CD4-positive, alpha-beta T cell treated with Interleukin-17A for 1 hour (primary cell): ENCODE results near the gene ZDHHC3.

Experiments
- DNase-seq: peaks from one replicate; pipeline ENCODE4 v3.0.0-alpha.2; 2020

Gene ZDHHC3, protein sequence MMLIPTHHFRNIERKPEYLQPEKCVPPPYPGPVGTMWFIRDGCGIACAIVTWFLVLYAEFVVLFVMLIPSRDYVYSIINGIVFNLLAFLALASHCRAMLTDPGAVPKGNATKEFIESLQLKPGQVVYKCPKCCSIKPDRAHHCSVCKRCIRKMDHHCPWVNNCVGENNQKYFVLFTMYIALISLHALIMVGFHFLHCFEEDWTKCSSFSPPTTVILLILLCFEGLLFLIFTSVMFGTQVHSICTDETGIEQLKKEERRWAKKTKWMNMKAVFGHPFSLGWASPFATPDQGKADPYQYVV

DNA sequence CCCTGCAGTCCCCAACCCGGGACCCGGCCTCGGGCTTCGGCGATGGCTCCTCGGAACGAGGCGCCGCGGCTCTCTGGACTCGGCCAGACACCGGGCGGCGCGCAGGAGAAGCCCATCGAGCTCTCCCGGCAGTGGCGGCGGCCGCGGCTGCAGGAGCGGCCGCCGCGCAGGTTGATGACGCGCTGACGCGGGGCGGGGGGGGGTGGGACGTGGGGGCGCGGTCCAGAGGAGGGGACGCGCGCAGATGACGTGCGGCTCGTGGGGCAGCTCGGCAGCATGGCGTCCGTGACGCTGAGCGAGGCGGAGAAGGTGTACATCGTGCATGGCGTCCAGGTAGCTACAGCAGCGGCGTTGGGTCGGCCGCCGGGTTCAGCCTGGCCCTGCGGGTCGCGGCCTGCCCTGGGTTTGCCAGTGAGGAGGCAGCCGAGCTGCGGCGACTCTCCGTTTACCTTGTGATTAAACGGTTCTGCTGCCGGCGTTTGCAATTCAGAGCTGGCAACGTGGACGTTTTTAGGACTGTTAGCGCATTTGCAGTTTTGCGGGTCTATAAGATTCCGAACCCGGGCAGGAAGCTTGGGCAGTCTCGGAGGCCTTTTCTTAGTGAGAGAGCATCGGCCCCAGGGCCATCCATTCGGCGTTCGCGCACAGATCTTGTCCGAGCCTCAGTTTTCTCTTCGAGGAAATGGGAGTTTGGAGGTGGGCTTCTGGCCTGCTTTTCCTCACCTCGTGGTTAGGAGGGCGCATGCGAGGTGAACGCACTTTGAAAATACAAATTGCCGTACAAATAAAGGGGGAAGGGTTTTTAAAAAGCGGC is at the start of gene ZDHHC3, which contains the start of gene EXOSC7:
Gene ZDHHC3, minus strand, starts transcription at position 173 of the 814 bp plus-strand sequence. CDS start 16,738 bp downstream, outside the sequence.
Gene EXOSC7, plus strand, starts transcription at position 243 of the 814 bp plus-strand sequence. Its CDS starts 34 bp downstream, at position 277.
- DNase-seq = peak; percentile 89

DNA sequence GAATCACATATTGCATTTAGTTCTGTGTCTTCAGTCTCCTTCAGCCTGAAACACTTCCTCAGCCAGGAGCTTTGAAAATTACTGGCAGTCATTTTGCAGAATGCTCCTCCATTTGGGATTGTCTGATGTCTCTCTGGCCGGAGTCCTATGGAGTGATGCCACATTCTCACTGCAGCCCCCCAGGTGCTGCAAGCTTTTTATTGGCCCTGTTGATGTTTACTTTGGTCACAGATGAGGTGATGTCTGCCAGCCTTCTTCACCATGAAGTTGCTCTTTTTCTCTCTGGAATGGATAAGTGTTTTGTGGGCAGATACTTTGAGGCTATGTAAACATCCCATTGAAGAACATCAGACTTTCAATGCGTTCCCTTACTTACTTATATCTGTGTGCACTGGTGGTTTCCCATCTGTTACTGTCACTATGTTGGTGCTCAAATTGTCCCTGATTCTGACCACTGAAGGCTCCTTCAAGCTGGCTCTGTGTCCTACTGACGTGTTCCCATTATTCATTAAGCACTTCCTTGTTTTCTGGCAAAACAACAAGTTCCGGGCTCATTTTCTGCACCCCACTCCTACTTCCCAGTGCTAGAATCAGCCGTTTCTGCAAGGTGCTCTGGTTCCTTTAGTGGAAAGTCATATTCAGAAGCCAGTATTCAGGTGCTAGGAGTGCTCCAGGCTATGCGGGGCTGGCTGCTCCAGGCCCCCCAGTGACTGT is 48.7 kb upstream of the ZDHHC3 start:
- DNase-seq = no peak

DNA sequence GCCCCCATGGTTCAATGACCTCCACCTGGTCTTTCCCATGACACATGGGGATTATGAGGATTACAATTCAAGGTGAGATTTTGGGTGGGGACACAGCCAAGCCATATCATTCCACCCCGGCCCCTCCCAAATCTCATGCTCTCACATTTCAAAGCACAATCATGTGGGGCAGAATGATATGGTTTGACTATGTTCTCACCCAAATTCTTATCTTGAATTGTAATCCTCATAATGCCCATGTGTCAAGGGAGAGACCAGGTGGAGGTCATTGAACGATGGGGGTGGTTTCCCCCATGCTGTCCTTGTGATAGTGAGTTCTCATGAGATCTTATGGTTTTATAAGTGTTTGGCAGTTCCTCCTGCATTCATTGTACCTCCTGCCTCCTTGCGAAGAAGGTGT is 47.7 kb upstream of the ZDHHC3 start:
- DNase-seq = no peak

DNA sequence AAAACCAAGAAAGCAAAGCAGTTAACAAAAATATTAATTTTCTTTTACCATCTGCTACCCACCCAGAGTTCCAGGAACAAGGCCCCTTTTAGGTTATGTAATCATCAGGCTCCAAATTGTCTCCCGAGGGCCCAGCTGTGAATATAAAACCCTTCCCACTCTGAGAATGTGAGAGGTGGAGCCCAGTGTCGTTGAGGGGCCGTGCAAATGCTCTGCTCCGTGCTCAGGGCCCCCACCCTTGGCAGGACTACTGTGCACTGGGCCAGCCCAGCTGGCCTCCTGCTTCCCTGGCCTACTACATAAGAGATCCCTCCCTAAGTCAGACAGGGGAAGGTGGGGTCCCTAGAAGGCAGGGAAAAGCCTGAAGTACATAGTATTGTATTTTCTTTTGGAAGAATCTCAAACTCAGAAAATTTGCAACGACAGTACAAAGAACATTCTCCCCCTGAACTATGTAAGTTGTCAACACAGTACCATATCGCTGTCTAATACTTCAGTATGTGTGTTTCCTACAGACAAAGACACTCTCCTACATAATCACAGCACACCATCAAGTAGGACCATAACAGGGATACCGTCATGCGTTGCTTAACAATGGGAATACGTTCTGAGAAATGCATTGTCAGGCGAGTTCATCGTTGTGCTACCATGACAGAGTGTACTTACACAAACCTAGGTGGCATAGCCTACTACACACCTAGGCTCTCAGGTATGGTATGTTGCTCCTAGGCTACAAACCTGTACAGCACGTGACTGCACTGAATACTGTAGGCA is 45.7 kb upstream of the ZDHHC3 start:
- DNase-seq = no peak

DNA sequence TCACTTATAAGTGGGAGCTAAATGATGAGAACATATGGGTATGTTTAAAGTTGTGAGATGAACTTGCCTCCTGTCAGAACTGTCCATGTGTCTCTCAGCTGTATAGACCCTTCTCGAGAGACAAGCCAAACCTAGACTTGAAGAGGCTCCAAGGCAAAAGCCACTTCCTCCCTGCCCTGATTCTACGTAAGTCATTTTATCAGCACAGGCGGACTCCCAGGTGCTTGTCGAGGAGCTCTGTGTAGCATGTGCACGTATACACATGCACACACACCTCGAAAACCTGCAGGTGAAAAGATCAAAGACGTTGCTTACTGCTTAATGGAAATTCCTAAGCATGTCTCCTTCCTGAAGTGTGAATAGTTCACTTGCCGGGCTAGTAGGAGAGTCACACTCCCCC is 44.6 kb upstream of the ZDHHC3 start:
- DNase-seq = peak; percentile 18

DNA sequence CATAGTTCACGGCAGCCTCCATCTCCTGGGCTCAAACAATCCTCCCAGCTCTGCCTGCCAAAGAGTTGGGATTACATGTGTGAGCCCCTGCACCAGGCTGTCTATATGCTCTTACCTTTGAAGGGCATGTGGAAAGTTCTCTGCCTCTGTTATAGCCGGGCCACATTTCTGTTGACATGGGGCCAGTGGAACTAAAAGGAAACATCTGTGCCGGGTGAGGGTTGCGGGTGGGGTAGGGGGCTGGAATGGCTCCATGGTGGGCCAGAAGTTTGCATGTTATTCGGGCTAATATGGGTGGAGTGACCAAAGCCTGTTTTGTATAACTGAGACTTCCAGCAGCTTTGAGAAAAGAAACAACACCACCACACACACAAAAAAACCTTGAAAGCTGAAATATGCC is 41.8 kb upstream of the ZDHHC3 start:
- DNase-seq = no peak

DNA sequence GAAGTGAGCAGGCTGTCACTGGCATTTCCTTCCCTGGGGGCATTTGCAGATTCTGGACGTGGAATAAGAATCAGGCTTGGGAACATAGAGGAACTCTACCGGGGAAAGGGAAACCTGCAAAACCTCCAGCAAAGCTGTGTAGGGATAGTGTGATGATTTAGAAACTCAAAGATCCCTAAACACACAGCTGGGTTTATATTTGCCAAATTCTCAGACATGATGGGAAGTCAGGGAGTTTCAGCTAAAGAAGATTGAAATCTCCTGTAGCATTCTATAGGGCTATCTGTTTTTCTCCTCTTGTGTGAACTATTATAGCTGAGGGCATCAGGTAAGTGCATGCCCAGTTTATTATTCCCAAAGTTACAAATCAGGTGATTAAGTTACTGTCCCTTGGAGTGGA is 40.9 kb upstream of the ZDHHC3 start:
- DNase-seq = no peak

DNA sequence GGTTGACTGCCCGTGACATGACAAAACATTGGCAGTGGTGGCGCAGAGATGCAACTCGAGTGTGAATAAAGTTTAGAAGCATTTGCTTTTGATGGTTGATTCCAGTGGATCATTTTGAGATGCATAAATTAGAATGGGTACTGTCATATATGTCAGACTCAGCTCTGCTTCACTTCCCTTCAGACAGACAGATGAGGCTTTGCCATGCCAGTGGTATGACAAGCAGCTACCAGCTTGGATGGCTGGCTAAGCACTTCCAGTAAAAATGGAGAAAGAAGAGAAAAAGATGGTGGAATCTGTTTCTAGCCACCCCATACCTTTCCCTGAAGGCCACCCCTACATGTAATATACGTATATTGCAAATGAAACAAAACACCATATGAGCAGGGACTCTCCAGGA is 36.6 kb upstream of the ZDHHC3 start:
- DNase-seq = no peak

DNA sequence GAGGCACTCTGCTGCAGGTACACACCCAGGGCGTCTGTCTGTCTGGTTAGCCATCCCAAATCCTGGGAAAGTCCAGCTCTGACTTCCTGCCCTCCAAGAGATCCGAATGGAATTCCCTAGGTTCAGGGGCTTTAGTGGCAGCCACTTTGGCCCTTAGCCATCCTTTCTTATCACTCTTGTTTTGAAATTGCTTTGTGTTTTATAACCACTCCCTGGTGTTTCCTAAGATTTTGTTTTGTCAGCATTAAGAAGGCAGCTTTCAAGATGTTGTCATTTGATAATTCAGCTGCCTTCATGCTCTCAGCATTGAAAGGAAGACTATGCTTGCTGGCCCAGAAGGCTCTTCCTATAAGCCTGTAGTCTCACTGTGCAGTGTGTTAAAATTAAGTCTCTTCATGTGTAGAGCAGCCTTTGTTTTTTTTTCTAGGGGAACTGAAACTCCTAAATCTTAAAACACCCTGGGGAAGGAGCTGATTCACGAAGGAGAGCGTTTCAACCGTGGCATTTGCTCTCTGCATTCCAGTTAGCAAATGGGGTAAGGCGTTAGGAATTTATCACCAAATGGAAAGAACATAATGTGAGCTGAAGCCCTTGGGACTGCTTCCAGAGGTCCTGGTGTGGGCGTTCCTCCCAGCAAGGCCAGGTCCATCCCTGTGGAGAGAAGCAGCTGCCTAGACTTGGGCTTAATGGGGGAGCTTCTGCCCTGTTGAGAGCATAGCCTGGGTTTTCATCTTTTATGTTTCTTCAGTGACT is 36.0 kb upstream of the ZDHHC3 start:
- DNase-seq = no peak

DNA sequence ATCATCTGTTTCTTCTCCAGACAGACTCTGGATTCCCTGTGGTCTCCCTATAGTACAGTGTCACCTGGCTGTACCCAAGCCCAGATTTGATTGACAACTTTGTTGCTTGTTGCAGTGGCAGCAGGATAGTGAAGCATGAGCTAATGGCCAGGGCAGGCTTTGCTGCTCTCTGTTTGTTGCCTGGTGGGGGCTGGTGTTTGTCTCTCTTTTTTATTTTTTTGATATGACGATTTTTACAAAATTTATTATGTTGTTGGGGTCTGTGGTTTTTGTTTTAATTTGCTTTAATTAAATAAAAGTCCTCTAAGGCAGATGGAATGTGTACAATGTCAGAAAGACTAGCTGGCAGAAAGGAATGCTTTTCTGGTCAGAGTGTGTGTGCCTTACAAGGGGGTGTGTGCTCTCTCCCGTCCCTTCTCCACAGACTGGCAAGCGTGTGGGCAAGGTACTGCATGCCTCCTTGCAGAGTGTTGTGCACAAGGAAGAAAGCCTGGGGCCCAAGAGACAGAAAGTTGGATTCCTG is 34.9 kb upstream of the ZDHHC3 start:
- DNase-seq = no peak

DNA sequence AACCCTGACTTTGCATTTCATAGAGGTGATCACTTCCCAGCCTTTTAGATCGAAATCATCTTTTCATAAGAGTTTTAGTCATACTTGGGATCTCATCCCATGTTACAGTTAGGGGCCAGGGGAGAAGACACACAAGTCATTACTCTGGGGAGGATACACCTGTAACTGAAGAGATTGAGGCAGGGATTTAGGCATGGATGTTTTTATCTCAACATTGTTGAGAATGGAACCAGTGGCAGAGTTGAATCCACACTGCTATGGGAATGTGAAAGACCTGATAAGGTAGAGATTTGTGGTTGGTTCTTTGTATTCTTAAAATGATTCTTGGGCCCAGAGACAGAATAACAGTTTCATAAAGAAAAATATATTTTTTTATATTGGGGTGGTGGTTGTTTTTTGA is 33.9 kb upstream of the ZDHHC3 start:
- DNase-seq = no peak

DNA sequence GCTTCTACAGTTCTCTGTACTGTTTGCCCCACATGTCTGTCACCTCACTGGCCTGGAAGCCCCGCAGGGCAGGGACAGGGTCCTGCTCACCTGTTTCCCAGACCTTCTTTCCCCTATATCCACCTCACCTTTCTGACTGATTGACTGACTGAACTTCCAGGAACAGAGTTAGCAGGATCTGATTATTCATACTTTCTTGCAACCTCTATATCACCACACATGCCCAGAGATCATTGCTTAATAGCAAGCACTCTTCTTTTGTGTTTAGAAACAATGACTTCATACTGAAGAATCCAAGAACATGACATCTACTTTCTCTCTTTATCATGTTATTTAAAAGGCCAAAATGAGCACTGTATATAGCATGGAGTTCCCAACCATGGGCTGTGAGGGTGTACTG is 32.1 kb upstream of the ZDHHC3 start:
- DNase-seq = no peak

DNA sequence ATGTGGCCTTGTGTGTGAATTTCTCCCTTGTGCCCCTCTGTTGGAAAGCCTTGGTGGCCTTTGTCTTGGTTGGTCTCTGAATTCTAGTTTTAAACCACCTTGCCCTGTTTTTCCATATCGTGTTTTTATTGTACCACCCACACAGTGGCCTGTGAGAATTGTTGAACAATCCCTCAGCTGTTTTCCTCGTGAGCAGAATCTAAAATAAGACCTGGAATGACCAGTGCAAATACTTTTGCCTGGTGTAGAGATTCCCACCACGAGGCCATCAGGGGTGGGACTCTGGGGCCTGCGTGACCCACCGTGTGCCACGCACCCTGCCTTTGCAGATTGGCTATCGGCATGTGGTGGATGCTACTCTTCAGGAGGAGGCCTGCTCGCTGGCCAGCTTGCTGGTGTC is 31.1 kb upstream of the ZDHHC3 start:
- DNase-seq = no peak

DNA sequence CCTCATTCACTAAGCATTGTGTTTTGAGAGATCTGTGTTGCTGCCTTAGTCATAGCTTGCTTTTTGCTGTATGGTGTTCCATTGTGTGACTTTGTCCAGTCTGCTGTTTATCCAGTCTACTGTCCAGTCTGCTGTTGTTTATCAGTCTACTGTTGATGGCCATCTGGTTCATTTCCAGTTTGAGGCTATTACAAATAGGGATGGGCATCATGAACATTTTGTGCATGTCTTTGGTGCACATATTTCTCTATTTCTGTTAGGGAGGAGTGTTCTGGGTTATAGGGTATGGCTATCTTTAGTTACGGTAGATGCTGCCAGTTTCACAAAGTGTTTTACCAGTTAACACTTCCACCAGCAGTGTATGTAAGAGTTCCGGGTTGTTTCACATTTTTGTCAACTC is 27.9 kb upstream of the ZDHHC3 start:
- no peak for DNase-seq

DNA sequence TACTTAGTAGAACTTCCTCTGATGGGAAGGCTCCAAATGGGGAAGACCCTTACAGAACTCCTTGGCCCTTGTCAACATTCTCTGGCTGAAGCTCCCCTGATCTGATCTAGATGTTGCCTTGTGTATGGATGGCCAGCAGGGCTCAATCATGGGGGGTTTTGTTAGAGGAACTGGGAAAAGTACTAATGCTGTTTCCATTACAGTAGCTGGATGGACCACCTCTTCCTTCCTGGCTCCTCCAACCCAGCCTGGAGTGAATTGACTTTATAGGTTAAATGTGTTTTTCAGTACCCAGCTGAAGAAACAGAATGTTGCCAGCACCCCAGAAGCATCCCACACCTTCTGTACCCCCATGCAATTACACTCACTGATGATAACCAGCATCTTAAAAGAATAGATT is 27.4 kb upstream of the ZDHHC3 start:
- no peak for DNase-seq

DNA sequence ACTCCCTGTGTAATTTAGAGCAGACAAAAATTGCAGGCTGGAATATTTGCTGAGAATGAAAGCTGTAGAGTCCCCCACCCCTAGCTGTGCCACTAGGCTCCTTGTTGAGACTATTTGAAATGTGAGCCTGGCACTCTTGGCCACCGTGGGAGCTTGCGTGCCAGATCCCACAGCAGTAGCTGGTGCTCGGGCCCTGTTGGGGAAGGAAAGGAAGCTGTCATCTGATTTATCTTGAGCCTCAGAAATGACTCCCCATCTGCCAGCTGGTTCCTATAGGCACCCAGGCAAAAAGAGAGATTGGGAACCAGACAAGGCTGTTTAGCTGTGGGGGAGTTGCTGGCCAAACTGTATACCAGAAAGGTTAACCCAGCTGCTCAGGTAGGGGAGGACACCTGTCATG is 26.7 kb upstream of the ZDHHC3 start:
- no peak for DNase-seq

DNA sequence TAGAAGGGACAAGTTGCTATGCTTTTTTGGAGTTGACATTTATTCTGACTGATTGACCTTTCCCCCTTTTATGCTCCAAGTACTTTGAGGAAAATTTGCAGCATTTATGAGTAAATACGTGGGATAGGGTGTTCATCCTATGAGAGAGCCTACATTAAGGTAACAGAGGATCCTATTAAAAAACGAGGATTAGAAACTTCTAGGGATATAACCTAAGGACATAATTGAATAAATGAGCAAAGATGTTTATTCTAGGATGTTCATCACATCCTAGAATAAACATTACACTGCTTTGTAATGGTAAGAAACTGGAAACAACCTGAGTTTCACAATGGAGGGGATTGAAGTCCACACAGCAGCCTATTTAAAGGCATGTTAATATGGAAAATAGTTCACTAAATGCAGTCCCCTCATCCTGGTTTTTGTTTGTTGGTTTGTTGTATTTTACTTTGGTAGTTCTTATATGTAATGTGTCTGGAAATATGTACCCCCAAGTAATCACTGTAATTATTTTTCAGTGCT is 26.2 kb upstream of the ZDHHC3 start:
- DNase-seq = no peak

DNA sequence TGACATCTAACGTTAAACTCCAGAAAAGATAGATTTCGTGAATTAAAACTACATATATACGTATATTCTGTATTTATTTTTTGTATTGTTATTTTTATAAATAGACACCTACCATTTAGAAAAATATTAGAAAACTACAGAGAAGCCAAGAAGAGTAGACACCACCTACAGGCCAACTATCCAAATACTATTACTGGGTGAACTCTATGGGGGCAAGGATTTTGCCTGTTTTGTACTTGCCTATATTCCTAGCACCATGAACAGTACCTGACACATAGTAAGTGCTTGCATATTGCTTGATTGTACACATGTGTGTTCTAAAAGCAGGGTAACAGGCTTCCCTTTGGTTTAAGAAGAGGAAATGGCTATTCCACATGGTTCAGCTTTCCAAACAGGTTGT is 25.8 kb upstream of the ZDHHC3 start:
- DNase-seq = no peak

DNA sequence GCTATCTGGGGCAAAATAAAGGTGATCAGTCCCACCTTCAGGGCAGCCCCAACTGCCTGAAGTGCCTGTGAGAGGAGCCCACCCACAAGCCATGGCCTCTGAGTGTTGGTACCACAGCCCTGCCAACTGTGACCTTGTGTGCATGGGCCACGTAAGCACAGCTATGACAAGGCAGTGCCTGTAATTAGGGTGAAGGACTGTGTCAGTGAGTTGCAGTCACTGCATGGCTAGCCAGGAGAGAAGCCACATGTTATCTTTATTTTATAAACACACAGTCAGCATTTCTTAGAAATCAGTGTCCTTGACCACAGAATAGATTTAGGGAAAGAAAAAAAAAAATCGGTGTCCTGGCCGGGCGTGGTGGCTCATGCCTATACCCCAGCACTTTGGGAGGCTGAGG is 24.8 kb upstream of the ZDHHC3 start:
- DNase-seq = no peak

DNA sequence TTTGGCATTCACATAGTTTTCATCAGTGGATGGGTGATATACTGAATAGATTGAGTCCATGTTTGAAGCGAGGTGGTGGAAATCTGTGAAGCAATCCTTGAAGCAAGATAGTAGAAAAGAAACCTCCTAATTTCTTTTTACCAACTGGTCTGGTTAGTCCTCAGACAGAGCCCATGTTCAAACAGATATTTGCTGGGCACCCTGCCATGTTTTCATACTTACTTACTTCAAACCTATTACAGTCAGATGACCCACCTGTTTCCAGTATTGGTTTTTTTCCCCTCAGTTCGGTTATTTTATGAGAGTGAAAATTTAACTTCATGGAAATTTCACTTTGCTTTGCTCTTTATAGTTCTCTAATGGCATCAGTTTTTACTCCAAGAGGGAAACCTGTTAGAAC is 23.8 kb upstream of the ZDHHC3 start:
- DNase-seq = no peak

DNA sequence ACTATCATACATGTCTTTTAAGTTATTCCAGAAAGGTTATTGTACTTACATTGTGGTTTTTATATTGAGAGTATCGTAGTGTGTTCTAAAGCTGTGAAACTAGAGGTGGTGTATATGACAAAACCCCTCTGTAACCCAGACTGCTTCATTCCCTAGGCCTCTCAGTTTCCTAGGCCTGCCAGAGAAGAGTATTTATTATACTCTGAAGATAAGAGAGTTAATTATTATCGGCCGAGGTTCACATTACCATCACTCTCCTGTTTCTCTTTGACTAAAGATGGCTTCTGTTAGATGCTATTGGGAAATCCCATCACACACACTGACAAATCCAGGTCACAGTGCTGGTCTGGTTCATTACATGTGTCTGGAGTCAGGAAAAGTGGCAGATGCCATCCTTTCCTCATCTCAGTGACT is 20.6 kb upstream of the ZDHHC3 start:
- no peak for DNase-seq
